Nephron (organoid): ENCODE data around the gene CHST11.

Experiments
- H3K27ac Mint-ChIP-seq, 3 experiments: 2 replicates each; pipeline ENCODE4 v1.8.0; 2020; ENCODE audit warnings: mixed read lengths in 3 of 3, mild to moderate bottlenecking in 2 of 3, moderate library complexity in 1 of 3
- H3K27me3 Mint-ChIP-seq: 2 replicates; pipeline ENCODE4 v1.8.0; 2021; ENCODE audit warnings: low read depth, mild to moderate bottlenecking, moderate library complexity, mixed read lengths
- H3K36me3 Mint-ChIP-seq: 2 replicates; pipeline ENCODE4 v1.8.0; 2020; ENCODE audit warnings: low read depth, mixed read lengths
- H3K4me1 Mint-ChIP-seq: 2 replicates; pipeline ENCODE4 v1.8.0; 2020; ENCODE audit warnings: mixed read lengths
- H3K4me3 Mint-ChIP-seq, 3 experiments: 2 replicates each; pipeline ENCODE4 v1.8.0; 2020; ENCODE audit warnings: mild to moderate bottlenecking in 3 of 3, mixed read lengths in 3 of 3, moderate library complexity in 2 of 3
- H3K9me3 Mint-ChIP-seq: 2 replicates; pipeline ENCODE4 v1.8.0; 2020; ENCODE audit warnings: mixed read lengths
- CTCF ChIP-seq, 3 experiments: fragments of 200-600 bp; sonication (generic); IDR thresholded peaks; one replicate each; pipeline ENCODE4 v1.5.0; 2021; ENCODE audit warnings: antibody characterized with exemption in 3 of 3; ENCODE audit not compliant: unreplicated experiment in 3 of 3

The CHST11 gene

GRCh38 chr12:104643093-104643818 lies 186.5 kb downstream of the CHST11 start:
- peaks cover 3% of the 10 kb centered on the region for H3K36me3 Mint-ChIP-seq
- H3K4me1 Mint-ChIP-seq = peaks cover 5% of the 10 kb centered on the region
- H3K27me3 Mint-ChIP-seq = peaks cover 8% of the 10 kb centered on the region
- no peak overlapping the region for H3K4me3 Mint-ChIP-seq
- peak overlapping the region in 1 of 3 experiments; percentile 43 for H3K27ac Mint-ChIP-seq
- no peak for TF ChIP-seq CTCF (IDR thresholded peaks at IDR 0.05; ENCODE audit: unreplicated experiment in 3 of 3)
- H3K9me3 Mint-ChIP-seq = peaks cover 3% of the 10 kb centered on the region

- no peak overlapping the region for H3K4me3 Mint-ChIP-seq
- TF ChIP-seq CTCF (IDR thresholded peaks at IDR 0.05; ENCODE audit: unreplicated experiment in 3 of 3) = no peak
- peaks cover 3% of the 10 kb centered on the region for H3K9me3 Mint-ChIP-seq
- H3K4me1 Mint-ChIP-seq = peaks cover 5% of the 10 kb centered on the region
- H3K27me3 Mint-ChIP-seq = peaks cover 8% of the 10 kb centered on the region
- H3K36me3 Mint-ChIP-seq = peaks cover 3% of the 10 kb centered on the region
- no peak overlapping the region for H3K27ac Mint-ChIP-seq
Measured at GRCh38 chr12:104643819-104644669, 187.3 kb downstream of the CHST11 start.

GRCh38 chr12:104648756-104649155 lies 192.0 kb downstream of the CHST11 start:
- Mint-ChIP-seq H3K27me3 (peaks cover 8% of the 10 kb centered on the region), H3K27ac (no peak overlapping the region), H3K36me3 (peaks cover 3% of the 10 kb centered on the region), H3K9me3 (peaks cover 3% of the 10 kb centered on the region), H3K4me3 (no peak overlapping the region), H3K4me1 (peaks cover 45% of the 10 kb centered on the region)
- TF ChIP-seq CTCF (IDR thresholded peaks at IDR 0.05; ENCODE audit: unreplicated experiment in 3 of 3) = no peak

- H3K27ac Mint-ChIP-seq = no peak overlapping the region
- no peak for TF ChIP-seq CTCF (IDR thresholded peaks at IDR 0.05; ENCODE audit: unreplicated experiment in 3 of 3)
- peaks cover 11% of the 10 kb centered on the region for H3K27me3 Mint-ChIP-seq
- peaks cover 42% of the 10 kb centered on the region for H3K4me1 Mint-ChIP-seq
- no peak overlapping the region for H3K4me3 Mint-ChIP-seq
- peaks cover 3% of the 10 kb centered on the region for H3K9me3 Mint-ChIP-seq
- peaks cover 3% of the 10 kb centered on the region for H3K36me3 Mint-ChIP-seq
Measured at GRCh38 chr12:104649217-104649824, 192.6 kb downstream of the CHST11 start.

- Mint-ChIP-seq H3K9me3 (peaks cover 3% of the 10 kb centered on the region), H3K4me1 (peaks cover 43% of the 10 kb centered on the region), H3K4me3 (no peak overlapping the region), H3K36me3 (peaks cover 3% of the 10 kb centered on the region), H3K27ac (no peak overlapping the region), H3K27me3 (peaks cover 15% of the 10 kb centered on the region)
- TF ChIP-seq CTCF (IDR thresholded peaks at IDR 0.05; ENCODE audit: unreplicated experiment in 3 of 3) = no peak
Measured at GRCh38 chr12:104649921-104650320, 193.2 kb downstream of the CHST11 start.
